ENCODE results near the gene KDM5C. TPM values are rescaled to one million over a fixed set of nuclear protein-coding genes. Genes with fewer than 3 reads are reported as not detected.

Gene KDM5C
- 100 to 1,000 TPM; 129 to 197 TPM for total RNA-seq

DNA sequence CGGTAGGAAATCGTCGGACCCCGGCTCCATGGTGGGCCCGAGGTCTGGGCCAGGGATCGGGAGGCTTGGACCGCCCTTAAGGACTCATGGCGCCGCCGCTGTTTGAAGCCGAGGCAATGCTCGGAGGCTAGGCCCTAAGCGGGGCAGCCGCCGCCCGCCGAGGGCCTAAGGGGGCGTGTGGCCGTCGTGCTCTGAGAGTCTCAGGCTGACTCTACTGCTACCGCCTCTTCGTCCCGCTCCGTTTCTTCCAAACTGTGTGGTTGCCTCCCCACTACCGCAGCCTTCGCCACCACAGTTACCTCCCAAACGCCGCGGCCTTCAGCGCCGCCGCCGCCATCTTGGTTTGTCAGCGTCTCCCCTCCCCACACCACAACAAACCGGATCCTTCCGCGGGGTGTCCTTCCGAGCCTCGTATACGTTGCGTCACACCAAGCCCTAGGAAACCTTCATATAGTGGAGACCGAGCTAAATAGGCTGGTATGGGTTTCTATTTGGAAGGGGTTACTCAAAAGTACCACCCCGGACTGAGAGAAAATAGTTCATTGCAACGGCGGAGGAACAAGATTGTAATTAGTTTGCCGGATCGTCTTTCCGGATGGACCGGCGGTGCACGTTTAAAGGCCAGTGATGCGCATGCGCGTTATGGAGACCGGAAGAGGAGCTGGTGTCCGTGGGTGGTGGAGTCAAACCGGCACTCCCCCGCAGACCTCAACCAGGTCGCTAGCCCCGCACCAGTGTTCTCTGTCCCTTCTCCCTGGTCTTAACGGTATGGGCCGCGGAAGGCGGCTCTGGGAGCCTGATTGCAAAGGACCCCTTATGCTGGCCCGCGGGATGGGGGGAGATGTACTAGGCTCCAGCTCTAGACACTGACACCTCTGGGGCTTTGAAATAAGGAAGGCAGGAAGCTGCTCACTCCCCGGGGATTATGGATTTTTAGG lies at the start of gene KDM5C:
Gene KDM5C (minus strand): TSS at position 348 of the 938 bp plus-strand sequence. CDS start 318 bp downstream, at position 30.
- H3K27ac Mint-ChIP-seq: peak within 1 kb of the TSS; percentile 97 to 99
- peak within 1 kb of the TSS; percentile 92 for H3K4me3 Mint-ChIP-seq
- peak; percentile 96 for DNase-seq (ENCODE audit: low spot score)
- peaks cover 5% of the 10 kb centered on the region for H3K36me3 Mint-ChIP-seq
- H3K27me3 Mint-ChIP-seq: peaks cover 0 to 2% of the 10 kb centered on the region in 2 donors
- ATAC-seq: peak; percentile 93 to 94
- peaks cover 26 to 60% of the 10 kb centered on the region in 2 donors for H3K4me1 Mint-ChIP-seq (ENCODE audit: low read depth in 2 of 2)
- H3K9me3 Mint-ChIP-seq: no peaks in the 10 kb centered on the region

GRCh38 chrX:53272808-53273337 lies 47.9 kb upstream of the KDM5C start:
- no peak for ATAC-seq
- no peaks in the 10 kb centered on the region for H3K36me3 Mint-ChIP-seq
- no peak for DNase-seq (ENCODE audit: low spot score)
- peaks cover 0 to 5% of the 10 kb centered on the region in 2 donors for H3K27me3 Mint-ChIP-seq
- no peak overlapping the region for H3K27ac Mint-ChIP-seq
- H3K4me1 Mint-ChIP-seq (ENCODE audit: low read depth in 2 of 2): no peaks in the 10 kb centered on the region
- no peak overlapping the region for H3K4me3 Mint-ChIP-seq
- H3K9me3 Mint-ChIP-seq: no peaks in the 10 kb centered on the region

- peaks cover under 1 to 7% of the 10 kb centered on the region in 2 donors for H3K4me1 Mint-ChIP-seq (ENCODE audit: low read depth in 2 of 2)
- no peaks in the 10 kb centered on the region for H3K36me3 Mint-ChIP-seq
- ATAC-seq (no peak), DNase-seq (ENCODE audit: low spot score) (no peak)
- no peak overlapping the region for H3K27ac Mint-ChIP-seq
- peaks cover 0 to 12% of the 10 kb centered on the region in 2 donors for H3K27me3 Mint-ChIP-seq
- H3K9me3 Mint-ChIP-seq: no peaks in the 10 kb centered on the region
- H3K4me3 Mint-ChIP-seq: no peak overlapping the region
These were observed 44.6 kb upstream of the KDM5C start for GRCh38 chrX:53269536-53270107.

DNA sequence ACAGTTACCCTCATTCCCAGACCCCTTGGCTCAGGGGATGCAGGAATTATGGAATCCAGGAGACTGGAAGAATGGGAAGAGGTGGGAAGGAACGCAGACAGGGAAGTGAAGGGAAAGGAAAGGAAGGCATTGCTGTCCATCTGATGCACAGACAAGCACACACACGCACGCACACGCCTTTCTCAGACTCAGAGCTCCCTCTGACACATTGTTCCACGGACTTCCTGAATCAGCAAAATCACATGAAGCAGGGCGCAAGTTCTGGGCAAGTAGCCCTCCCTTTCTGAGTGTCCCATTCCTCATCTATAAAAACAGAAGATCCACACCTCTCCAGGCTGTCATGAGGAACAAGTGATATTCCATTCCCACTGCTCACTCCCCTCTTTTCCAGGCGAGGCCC lies 43.2 kb upstream of the KDM5C start:
- no peak overlapping the region for H3K4me3 Mint-ChIP-seq
- no peak overlapping the region for H3K27ac Mint-ChIP-seq
- DNase-seq (ENCODE audit: low spot score) (no peak), ATAC-seq (no peak)
- no peaks in the 10 kb centered on the region for H3K36me3 Mint-ChIP-seq
- H3K9me3 Mint-ChIP-seq: no peaks in the 10 kb centered on the region
- peaks cover 14 to 22% of the 10 kb centered on the region in 2 donors for H3K4me1 Mint-ChIP-seq (ENCODE audit: low read depth in 2 of 2)
- peaks cover 0 to 17% of the 10 kb centered on the region in 2 donors for H3K27me3 Mint-ChIP-seq

- H3K27me3 Mint-ChIP-seq: peaks cover 0 to 20% of the 10 kb centered on the region in 2 donors
- H3K36me3 Mint-ChIP-seq: no peaks in the 10 kb centered on the region
- no peak overlapping the region for H3K27ac Mint-ChIP-seq
- ATAC-seq (no peak), DNase-seq (ENCODE audit: low spot score) (no peak)
- no peaks in the 10 kb centered on the region for H3K9me3 Mint-ChIP-seq
- H3K4me3 Mint-ChIP-seq: no peak overlapping the region
- H3K4me1 Mint-ChIP-seq (ENCODE audit: low read depth in 2 of 2): peaks cover 25 to 34% of the 10 kb centered on the region in 2 donors
These were observed 41.9 kb upstream of the KDM5C start for GRCh38 chrX:53266914-53267313.

DNA sequence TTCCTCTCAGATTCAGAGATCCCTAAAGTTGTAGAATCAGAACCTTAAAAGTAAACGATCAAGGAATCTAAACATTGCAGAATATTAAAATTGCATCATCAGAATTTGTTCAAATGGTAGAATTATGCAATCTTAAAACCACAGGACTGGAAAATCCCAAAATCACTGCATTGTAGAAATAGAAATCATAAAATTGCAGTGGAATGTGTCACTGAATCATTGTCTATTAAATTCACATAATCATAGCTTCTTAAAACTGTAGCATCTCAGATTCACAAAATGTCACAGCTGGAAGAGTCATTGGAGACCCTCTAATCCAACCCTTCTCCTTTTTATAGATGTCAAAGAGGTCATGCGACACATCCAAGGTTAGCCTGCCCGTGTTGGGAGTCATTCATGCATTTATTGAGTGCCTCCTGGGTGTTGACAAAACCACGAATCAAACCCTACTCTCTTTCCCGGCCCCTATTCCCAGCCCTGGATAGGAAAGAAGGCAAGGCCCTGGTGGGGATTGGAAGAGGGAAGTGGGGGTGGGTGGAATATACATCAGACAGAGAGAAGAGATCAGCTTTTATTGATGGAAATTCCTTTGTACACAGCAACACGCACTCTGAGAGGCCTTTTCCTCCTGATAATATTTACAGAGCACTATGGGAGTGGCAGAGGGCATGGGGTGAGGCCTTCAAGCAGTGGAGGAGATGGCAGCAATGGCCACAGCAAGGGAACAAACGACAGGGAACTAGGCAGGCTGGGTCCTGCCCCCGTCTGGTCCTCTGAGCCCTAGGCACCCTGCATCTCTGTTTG lies 41.0 kb upstream of the KDM5C start:
- Mint-ChIP-seq H3K4me3 (no peak overlapping the region), H3K27ac (no peak overlapping the region), H3K4me1 (ENCODE audit: low read depth in 2 of 2) (peaks cover 32 to 42% of the 10 kb centered on the region in 2 donors), H3K27me3 (peaks cover 0 to 25% of the 10 kb centered on the region in 2 donors), H3K9me3 (no peaks in the 10 kb centered on the region), H3K36me3 (no peaks in the 10 kb centered on the region)
- ATAC-seq: no peak
- DNase-seq (ENCODE audit: low spot score): no peak

- Mint-ChIP-seq H3K27me3 (peaks cover 0 to 28% of the 10 kb centered on the region in 2 donors), H3K4me3 (peak overlapping the region; percentile 84), H3K36me3 (no peaks in the 10 kb centered on the region), H3K27ac (peak overlapping the region; percentile 65 to 84), H3K9me3 (no peaks in the 10 kb centered on the region), H3K4me1 (ENCODE audit: low read depth in 2 of 2) (peaks cover 32 to 42% of the 10 kb centered on the region in 2 donors)
- ATAC-seq (peak; percentile 85 to 87), DNase-seq (ENCODE audit: low spot score) (no peak)
These were observed 38.6 kb upstream of the KDM5C start for GRCh38 chrX:53263597-53264094.

GRCh38 chrX:53262918-53263394 lies 37.9 kb upstream of the KDM5C start:
- ATAC-seq: peak; percentile 72 to 75
- H3K4me3 Mint-ChIP-seq: peak overlapping the region; percentile 84
- no peaks in the 10 kb centered on the region for H3K36me3 Mint-ChIP-seq
- H3K27me3 Mint-ChIP-seq: peaks cover 0 to 29% of the 10 kb centered on the region in 2 donors
- no peak for DNase-seq (ENCODE audit: low spot score)
- peaks cover 32 to 42% of the 10 kb centered on the region in 2 donors for H3K4me1 Mint-ChIP-seq (ENCODE audit: low read depth in 2 of 2)
- peak overlapping the region; percentile 65 to 84 for H3K27ac Mint-ChIP-seq
- no peaks in the 10 kb centered on the region for H3K9me3 Mint-ChIP-seq

- Mint-ChIP-seq H3K27ac (peak overlapping the region in 1 of 2 donors; percentile 84), H3K36me3 (no peaks in the 10 kb centered on the region), H3K4me3 (peak overlapping the region; percentile 84), H3K9me3 (no peaks in the 10 kb centered on the region), H3K4me1 (ENCODE audit: low read depth in 2 of 2) (peaks cover 32 to 42% of the 10 kb centered on the region in 2 donors), H3K27me3 (peaks cover 0 to 35% of the 10 kb centered on the region in 2 donors)
- no peak for DNase-seq (ENCODE audit: low spot score)
- no peak for ATAC-seq
These were observed 37.3 kb upstream of the KDM5C start for GRCh38 chrX:53262189-53262917.

GRCh38 chrX:53261355-53261972 lies 36.5 kb upstream of the KDM5C start:
- no peak for ATAC-seq
- Mint-ChIP-seq H3K27me3 (peaks cover 0 to 36% of the 10 kb centered on the region in 2 donors), H3K27ac (peak overlapping the region in 1 of 2 donors; percentile 31), H3K4me1 (ENCODE audit: low read depth in 2 of 2) (peaks cover 32 to 42% of the 10 kb centered on the region in 2 donors), H3K4me3 (peak overlapping the region; percentile 30), H3K9me3 (no peaks in the 10 kb centered on the region), H3K36me3 (no peaks in the 10 kb centered on the region)
- DNase-seq (ENCODE audit: low spot score): no peak

DNA sequence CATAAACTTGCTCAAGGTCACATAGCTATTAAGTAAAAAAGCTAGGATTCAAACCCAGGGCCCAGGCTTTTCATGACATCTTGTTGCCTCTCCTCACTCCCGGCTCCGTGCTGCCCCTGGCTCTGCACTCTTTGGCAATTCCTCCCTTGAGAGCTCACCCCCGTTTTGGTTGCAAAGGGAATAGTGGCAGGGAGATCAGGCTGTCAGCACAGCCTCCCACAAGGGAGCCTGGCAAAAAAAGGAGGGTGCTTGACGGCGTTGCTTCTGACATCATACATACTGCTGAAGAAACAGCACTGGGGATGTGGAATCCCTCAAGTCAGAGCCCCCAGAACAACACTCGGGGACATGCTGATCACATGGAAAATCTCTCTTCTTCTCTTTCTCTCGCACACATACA lies 35.8 kb upstream of the KDM5C start:
- no peak for ATAC-seq
- H3K9me3 Mint-ChIP-seq: no peaks in the 10 kb centered on the region
- no peak for DNase-seq (ENCODE audit: low spot score)
- H3K27ac Mint-ChIP-seq: no peak overlapping the region
- no peaks in the 10 kb centered on the region for H3K36me3 Mint-ChIP-seq
- H3K27me3 Mint-ChIP-seq: peaks cover 0 to 32% of the 10 kb centered on the region in 2 donors
- H3K4me3 Mint-ChIP-seq: no peak overlapping the region
- peaks cover 32 to 42% of the 10 kb centered on the region in 2 donors for H3K4me1 Mint-ChIP-seq (ENCODE audit: low read depth in 2 of 2)

Data from natural killer cell treated with Interleukin-12 subunit alpha and Interleukin-12 subunit beta and Interleukin-15 and Interleukin-18, amount 100 ng/mL, for 72 hours (primary cell).